ENCODE results near the gene GRK4.
A peak's percentile ranks its signal among the peaks of the same experiment; 100 is the strongest.
"Not testable (repeated sequence)": the region's sequence is repeated elsewhere in the genome, so short reads cannot be mapped to it uniquely, and the experiment has no call there.

GRK4 gene

GRCh38 chr4:3046162-3046561 is 82.8 kb downstream of the GRK4 start:
- in situ Hi-C loops (cut with MboI; ENCODE audit: low sequenced_read_pairs, unreplicated experiment): no loop called here
- peak; percentile 32 for DNase-seq (ENCODE audit: low spot score)

GRCh38 chr4:3046623-3047022 is 83.3 kb downstream of the GRK4 start:
- TF ChIP-seq CTCF (IDR thresholded peaks at IDR 0.05; ENCODE audit: borderline replicate concordance, control extremely low read depth, extremely low read depth, insufficient read depth, missing control alignments): no peak
- in situ Hi-C loops (cut with MboI; ENCODE audit: low sequenced_read_pairs, unreplicated experiment): no loop called here
- no peak for DNase-seq (ENCODE audit: low spot score)

More at GRCh38 chr4:3046162-3046561, 82.8 kb downstream of the GRK4 start:
- TF ChIP-seq CTCF (IDR thresholded peaks at IDR 0.05; ENCODE audit: borderline replicate concordance, control extremely low read depth, extremely low read depth, insufficient read depth, missing control alignments): no peak

- peak; percentile 80 for TF ChIP-seq CTCF (IDR thresholded peaks at IDR 0.05; ENCODE audit: borderline replicate concordance, control extremely low read depth, extremely low read depth, insufficient read depth, missing control alignments)
- in situ Hi-C loops (cut with MboI; ENCODE audit: low sequenced_read_pairs, unreplicated experiment): no loop called here
- DNase-seq (ENCODE audit: low spot score): peak; percentile 69
Observed at GRCh38 chr4:3047464-3048286, 84.3 kb downstream of the GRK4 start.

GRCh38 chr4:3051141-3051897 is 87.9 kb downstream of the GRK4 start:
- in situ Hi-C loops (cut with MboI; ENCODE audit: low sequenced_read_pairs, unreplicated experiment); DNase-seq (ENCODE audit: low spot score): not testable (repeated sequence)

- in situ Hi-C loops (cut with MboI; ENCODE audit: low sequenced_read_pairs, unreplicated experiment): no loop called here
- no peak for TF ChIP-seq CTCF (IDR thresholded peaks at IDR 0.05; ENCODE audit: borderline replicate concordance, control extremely low read depth, extremely low read depth, insufficient read depth, missing control alignments)
- no peak for DNase-seq (ENCODE audit: low spot score)
Observed at GRCh38 chr4:3054169-3054759, 90.9 kb downstream of the GRK4 start.

- in situ Hi-C loops (cut with MboI; ENCODE audit: low sequenced_read_pairs, unreplicated experiment): no loop called here
- TF ChIP-seq CTCF (IDR thresholded peaks at IDR 0.05; ENCODE audit: borderline replicate concordance, control extremely low read depth, extremely low read depth, insufficient read depth, missing control alignments): no peak
- no peak for DNase-seq (ENCODE audit: low spot score)
Observed at GRCh38 chr4:3059943-3060342, 96.6 kb downstream of the GRK4 start.
